IPS-11a (cell line): ENCODE results near the gene TMC6.
"Not testable (repeated sequence)": the region's sequence is repeated elsewhere in the genome, so short reads cannot be mapped to it uniquely, and the experiment has no call there.

Source experiments
- H3K4me3 ChIP-seq: one replicate; pipeline ENCODE4 v1.5.1; 2013; ENCODE audit warnings: low read depth, low read length, control low read depth

TMC6 gene

GRCh38 chr17:78125138-78125913 is 3.2 kb downstream of the TMC6 start:
- no peak overlapping the region for H3K4me3 ChIP-seq

GRCh38 chr17:78124836-78125137 is 3.8 kb downstream of the TMC6 start:
- H3K4me3 ChIP-seq, result no peak overlapping the region

- H3K4me3 ChIP-seq, result no peak overlapping the region
These were observed 4.3 kb downstream of the TMC6 start for GRCh38 chr17:78124081-78124835.

DNA sequence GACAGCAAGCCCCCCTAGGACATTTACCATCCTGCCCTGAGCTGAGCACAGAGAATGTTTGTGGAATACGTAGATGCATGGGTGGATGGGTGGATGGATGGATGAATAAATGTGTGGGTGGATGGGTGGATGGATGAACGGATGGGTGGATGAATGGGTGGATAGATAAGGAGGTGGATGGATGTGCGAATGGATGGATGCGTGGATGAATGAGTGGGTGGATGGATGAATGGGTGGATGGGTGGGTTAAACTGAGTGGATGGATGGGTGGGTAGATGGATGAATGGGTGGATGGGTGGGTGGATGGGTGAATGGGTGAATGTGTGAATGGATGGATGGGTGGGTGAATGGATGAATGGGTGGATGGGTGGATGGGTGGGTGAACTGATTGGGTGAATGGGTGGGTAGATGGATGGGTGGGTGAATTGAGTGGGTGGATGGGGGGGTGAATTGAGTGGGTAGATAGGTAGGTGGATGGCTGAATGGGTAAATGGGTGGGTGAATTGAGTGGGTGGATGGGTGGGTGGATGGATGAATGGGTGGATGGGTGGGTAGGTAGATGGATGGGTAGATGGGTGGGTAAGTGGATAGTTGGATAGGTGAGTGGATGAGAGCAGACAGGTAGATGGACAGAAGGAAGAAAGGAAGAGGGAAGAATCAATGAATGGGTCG is 5.2 kb downstream of the TMC6 start:
- no peak overlapping the region for H3K4me3 ChIP-seq

GRCh38 chr17:78122931-78123249 is 5.7 kb downstream of the TMC6 start:
- H3K4me3 ChIP-seq, result no peak overlapping the region

DNA sequence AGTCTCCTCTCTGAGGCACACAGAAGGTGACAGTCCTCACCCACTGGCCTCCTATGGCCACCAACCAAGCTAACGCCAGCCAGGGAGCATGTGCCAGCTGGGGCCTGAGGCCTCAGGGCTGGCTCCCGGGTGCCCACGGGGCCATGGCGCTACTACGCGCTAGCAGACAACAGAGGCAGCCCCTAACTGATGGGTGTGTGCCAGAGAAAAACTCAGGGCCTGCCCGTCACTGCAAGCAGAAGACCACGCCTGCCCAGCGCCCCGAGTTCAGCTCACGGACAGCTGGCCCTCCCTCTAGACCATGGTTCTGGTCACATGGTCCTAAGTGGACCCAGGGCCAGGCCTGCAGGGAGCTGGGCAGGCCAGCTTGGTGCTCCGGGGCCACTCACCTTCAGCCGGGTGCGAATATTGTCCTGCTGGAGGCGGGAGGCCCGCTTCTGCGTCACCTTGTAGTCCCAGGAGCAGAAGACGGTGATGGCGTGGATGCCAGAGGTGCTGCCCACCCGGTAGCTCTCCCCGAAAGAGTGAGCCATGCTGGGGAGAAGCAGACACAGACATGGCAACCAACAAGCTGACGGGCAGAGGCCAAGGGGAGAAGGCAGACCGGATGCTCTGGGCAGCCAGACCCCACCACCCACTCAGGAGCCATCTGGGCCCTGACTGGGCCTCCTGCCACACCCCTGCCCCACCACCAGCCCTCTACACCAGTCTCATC is 6.2 kb downstream of the TMC6 start:
- no peak overlapping the region for H3K4me3 ChIP-seq

- H3K4me3 ChIP-seq, result no peak overlapping the region
These were observed 6.7 kb downstream of the TMC6 start for GRCh38 chr17:78121801-78122215.

GRCh38 chr17:78120971-78121800 is 7.4 kb downstream of the TMC6 start:
- H3K4me3 ChIP-seq, result no peak overlapping the region

DNA sequence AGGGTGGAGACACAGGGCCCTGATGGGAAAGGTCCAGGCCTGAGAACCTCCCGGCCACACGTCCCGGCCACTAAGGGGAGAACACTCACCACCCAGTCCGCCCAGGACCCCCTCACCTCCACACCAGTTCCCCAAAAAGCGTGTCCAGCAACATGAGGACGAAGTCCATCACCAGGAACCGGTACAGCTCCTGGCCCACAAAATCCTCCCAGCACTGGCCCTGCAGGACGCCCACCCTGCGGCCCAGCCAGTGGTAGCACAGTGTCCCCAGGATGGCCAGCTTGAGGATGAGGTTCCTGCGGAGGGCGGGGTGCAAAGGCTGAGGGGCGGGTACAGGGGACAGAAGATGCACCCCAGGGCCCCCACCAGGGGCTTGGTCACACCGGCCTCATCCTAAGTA is 8.0 kb downstream of the TMC6 start:
- H3K4me3 ChIP-seq, result no peak overlapping the region

- H3K4me3 ChIP-seq, result no peak overlapping the region
These were observed 9.7 kb downstream of the TMC6 start for GRCh38 chr17:78118801-78119241.

- no peak overlapping the region for H3K4me3 ChIP-seq
These were observed 11.3 kb downstream of the TMC6 start for GRCh38 chr17:78117027-78117981.

DNA sequence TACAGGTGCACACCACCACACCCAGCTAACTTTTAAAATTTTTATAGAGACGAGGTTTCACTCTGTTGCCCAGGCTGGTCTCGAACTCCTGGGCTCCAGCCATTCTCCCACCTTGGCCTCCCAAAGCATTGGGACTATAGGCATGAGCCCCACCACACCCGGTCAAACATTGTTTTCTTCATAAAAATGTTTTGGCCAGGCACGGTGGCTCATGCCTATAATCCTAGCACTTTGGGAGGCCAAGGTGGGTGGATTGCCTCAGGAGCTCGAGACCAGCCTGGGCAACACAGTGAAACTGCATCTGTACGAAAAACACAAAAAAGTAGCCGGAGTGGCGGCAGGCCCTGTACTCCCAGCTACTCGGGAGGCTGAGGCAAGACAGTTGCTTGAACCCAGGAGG is 12.1 kb downstream of the TMC6 start:
- H3K4me3 ChIP-seq, result no peak overlapping the region

DNA sequence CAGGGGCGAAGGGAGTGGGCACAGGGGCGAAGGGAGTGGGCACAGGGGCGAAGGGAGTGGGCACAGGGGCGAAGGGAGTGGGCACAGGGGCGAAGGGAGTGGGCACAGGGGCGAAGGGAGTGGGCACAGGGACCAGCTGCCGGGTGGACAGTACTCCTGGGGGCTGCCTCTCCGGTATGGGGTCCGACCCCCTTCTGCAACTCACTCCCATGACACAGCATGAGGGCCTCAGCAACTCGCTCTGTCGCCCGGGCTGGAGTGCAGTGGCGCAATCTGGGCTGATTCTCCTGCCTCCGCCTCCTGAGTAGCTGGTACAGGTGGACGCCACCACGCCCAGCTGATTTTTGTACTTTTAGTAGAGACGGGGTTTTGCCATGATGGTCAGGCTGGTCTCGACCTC is 12.8 kb downstream of the TMC6 start:
- not testable (repeated sequence) for H3K4me3 ChIP-seq

GRCh38 chr17:78114831-78115723 is 13.5 kb downstream of the TMC6 start:
- no peak overlapping the region for H3K4me3 ChIP-seq

DNA sequence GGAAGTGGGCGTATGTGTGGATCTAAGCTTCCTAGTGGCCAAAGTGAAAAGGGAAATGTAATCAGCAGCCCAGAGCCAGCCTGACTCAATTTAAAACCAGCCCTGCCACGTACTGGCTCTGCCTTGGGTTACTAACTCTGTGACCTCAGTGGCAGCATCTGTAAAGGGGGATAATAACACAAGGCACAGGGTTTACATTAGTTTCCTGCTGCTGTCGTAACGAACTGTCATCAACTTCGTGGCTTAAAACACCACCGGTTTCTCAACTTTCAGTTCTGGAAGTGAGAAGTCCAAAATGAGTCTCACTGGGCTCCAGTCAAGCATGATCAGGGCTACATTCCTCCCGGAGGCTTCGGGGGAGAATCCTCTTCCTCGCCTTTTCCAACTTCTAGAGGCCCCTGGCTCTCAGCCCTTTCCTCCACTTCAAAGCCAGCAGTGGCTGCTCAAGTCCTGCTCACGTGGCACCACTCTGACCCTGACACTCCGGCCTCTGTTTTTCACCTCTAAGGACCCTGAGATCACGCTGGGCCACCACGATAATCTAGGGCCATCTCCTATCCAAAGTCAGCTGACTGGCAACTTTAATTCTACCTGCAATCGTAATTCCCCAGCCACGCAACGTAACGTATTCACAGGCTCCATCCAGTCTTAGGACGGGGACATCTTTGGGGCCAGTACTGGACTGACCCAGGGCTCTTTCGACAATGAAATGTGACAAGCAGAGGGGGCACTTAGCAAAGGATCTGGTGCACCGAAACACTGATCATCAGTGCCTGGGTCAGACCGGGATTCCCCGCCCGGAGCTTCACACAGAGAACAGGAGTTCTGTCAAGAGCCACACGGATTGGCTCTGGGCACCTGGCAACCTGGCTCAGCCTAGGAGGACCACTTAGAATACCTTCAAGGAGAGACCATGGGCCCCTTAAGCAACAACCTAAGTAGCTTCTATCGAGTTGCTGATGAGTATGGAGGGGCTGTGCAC is 14.5 kb downstream of the TMC6 start:
- no peak overlapping the region for H3K4me3 ChIP-seq

DNA sequence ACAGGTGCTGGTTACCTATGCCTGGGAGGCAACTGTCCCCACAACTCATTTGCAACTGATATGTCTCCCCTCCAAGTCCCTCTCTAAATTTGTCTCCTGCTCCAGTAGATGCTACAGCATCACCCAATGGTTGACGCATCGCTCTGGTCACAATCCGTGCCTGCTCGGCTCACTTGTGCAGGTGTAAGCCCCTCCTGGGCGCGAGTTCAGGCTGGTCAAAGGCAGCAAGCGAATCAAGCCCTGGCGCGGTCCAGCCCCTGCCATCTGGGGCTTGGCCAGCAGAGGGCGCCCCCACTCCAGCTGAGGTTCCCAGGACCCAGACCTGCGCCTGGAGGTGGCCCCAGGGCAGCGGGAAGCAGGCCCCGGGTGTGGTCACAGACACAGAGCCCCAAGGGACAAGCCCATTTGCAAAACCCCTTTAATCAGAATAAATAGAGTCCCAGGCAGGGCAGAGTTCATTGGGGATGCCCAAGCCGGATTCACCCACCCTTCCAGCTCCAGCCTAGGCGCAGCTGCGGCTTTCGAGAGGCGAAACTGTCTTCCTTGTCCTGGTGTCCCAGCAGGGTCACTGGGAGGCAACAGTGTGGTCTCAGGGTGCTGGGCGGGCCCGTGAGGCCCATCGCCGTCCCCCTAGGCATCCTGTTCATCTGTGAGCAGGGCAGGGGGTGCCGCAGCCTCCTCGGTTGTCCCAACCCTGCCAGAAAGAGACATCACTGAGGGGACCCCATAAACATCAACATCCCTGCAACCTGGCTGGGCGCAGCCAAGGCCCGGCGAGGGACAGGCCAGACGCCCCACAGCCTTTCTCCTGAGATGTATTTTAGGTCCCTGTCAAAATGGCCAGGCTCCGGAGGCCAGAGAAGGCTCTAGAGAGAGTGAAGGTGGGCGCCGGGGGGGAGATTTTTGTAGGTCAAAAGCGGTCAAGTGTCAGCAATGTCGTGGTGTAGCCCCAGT is 15.8 kb downstream of the TMC6 start:
- H3K4me3 ChIP-seq, result no peak overlapping the region
